NCI-H82 treated with DMSO at 0.1 percent for 48 hours (cell line): ENCODE data around the gene MBLAC1.
"Not testable (repeated sequence)": the region's sequence is repeated elsewhere in the genome, so short reads cannot be mapped to it uniquely, and the experiment has no call there.

Experiments used
- DNase-seq: peaks from one replicate; lab custom pipeline; 2025; ENCODE audit not compliant: unreplicated experiment; lab: John Stamatoyannopoulos, UW

The MBLAC1 gene

DNA sequence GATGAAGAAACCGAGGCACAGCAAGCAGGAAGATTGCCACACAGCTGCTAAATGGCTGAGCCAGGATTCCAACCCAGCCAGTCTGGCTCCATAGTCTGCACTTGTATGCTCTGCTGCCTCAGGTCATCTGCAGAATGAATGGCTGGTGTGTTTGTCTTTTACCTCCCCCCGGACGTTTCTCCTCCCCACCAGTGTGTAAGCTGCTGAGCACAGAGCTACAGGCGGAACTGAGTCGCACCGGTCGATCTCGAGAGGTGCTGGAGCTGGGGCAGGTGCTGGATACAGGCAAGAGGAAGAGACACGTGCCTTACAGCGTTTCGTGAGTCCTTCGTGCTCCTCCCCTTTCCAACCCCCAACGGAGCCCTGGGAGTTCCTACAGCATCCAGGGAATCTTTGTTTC, 4.7 kb upstream of the MBLAC1 start:
- no peak for DNase-seq

DNA sequence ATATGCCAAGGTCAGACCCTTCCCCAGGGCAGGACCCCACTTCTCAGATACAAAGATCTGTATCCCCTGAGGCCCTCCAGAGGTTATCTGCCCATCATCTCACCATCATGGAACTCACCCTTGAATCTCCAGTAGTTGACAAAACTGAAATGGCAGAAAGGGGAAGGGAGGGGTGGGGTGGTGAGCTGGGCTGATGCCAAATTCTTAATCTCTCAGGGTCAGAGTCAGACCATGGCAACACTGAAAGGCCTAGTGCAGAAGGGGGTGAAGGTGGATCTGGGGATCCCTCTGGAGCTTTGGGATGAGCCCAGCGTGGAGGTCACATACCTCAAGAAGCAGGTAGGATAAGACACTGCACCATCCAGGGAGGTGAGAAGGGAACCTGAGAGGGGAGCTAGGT, 4.2 kb upstream of the MBLAC1 start:
- DNase-seq, result no peak

DNA sequence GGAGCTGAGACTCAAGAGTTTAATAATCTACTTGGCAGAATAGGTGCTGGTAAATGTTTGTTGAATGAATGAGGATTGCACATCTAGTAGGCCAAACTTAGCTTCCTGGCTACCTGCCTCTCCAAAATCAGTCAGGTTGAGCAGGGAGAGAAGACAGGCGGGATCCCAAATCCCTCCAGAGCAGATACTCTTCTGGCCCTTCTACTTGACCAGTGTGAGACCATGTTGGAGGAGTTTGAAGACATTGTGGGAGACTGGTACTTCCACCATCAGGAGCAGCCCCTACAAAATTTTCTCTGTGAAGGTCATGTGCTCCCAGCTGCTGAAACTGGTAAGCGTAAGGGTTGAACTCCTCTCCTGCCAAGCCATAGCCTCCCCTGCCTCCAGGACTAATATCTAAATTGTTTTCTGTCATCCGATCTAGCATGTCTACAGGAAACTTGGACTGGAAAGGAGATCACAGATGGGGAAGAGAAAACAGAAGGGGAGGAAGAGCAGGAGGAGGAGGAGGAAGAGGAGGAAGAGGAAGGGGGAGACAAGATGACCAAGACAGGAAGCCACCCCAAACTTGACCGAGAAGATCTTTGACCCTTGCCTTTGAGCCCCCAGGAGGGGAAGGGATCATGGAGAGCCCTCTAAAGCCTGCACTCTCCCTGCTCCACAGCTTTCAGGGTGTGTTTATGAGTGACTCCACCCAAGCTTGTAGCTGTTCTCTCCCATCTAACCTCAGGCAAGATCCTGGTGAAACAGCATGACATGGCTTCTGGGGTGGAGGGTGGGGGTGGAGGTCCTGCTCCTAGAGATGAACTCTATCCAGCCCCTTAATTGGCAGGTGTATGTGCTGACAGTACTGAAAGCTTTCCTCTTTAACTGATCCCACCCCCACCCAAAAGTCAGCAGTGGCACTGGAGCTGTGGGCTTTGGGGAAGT, 2.2 kb upstream of the MBLAC1 start:
- no peak for DNase-seq

DNA sequence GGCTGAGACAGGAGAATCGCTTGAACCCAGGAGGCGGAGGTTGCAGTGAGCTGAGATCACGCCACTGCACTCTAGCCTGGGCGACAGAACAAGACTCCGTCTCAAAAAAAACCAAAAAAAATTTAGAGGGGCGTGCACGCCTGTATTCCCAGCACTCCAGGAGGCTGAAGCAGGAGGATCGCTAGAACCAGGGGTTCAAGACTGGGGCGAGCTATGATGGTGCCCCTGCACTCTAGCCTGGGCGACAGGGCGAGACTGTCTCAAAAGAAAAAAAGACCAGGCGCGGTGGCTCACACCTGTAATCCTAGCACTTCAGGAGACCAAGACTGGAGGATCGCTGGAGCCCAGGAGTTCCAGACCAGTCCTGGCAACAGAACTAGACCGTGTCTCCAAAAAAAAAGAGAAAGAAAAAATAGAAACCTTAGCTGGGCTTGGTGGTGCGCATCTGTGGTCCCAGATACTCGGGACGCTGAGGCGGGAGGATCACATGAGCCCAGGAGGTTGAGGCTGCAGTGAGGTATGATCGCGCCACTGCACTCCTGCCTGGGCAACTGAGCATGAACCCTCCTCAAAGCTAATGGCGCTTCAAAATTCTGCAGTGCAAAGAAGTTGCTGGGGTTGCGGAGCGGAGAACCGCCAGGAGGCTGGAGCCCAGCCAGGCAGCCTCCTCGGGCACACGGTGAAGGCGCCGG, 382 bp upstream of the MBLAC1 start:
- DNase-seq, result no peak

GRCh38 chr7:100127866-100128636, 1.3 kb downstream of the MBLAC1 start:
- no peak for DNase-seq

- no peak for DNase-seq
Observed at GRCh38 chr7:100128637-100128963, 1.8 kb downstream of the MBLAC1 start.

DNA sequence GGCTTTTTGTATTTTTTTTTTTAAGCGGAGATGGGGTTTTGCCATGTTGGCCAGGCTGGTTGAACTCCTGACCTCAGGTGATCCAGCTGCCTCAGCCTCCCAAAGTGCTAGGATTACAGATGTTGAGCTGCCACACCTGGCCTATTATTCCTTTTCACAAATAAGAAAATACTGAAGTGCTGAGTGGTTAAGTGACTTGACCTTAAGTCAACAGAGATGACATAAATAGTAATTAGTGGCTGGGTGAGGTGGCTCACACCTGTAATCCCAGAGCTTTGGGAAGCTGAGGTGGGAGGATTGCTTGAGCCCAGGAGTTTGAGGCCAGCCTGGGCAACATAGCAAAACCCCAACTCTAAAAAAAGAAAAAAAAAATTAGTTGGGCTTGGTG, 3.4 kb downstream of the MBLAC1 start:
- DNase-seq, result not testable (repeated sequence)

GRCh38 chr7:100130608-100131453, 4.1 kb downstream of the MBLAC1 start:
- peak; percentile 37 for DNase-seq

GRCh38 chr7:100132126-100132525, 5.4 kb downstream of the MBLAC1 start:
- peak; percentile 12 for DNase-seq

GRCh38 chr7:100132697-100133151, 6.0 kb downstream of the MBLAC1 start:
- DNase-seq, result peak; percentile 39

- no peak for DNase-seq
Observed at GRCh38 chr7:100137851-100138760, 11.3 kb downstream of the MBLAC1 start.

- DNase-seq, result no peak
Observed at GRCh38 chr7:100141555-100141949, 14.8 kb downstream of the MBLAC1 start.

DNA sequence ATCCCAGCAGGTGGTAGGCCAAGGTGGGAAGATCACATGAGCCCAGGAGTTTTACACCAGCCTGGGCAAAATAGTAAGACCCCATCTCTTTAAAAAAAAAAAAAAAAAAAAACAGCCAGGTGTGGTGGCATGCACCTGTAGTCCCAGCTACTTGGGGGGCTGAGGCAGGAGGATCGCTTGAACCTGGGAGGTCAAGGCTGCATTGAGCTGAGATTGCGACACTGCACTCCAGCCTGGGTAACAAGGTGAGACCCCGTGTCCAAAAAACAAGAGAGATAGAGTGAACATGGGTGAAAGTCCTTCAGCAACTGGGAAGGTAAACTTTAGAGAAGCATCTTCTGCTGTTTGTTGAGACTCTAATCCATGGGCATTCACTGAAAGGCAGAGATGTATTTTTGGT, 15.7 kb downstream of the MBLAC1 start:
- no peak for DNase-seq

- not testable (repeated sequence) for DNase-seq
Observed at GRCh38 chr7:100146350-100146749, 19.6 kb downstream of the MBLAC1 start.

- DNase-seq, result no peak
Observed at GRCh38 chr7:100147278-100147677, 20.5 kb downstream of the MBLAC1 start.

DNA sequence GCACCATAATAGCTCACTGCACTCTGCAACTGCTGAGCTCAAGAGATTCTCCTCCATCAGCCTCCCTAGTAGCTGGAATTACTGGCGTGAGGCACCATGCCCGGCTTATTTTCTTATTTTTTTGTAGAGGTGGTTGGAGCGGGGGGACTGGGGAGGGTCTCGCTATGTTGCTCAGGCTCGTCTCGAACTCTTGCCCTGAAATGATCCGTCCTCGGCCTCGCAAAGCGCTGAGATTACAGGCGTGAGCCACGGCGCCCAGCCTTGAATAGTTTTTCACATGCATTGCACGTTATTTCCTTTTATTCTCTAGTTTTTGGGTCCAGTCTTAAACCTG, 21.4 kb downstream of the MBLAC1 start:
- no peak for DNase-seq

DNA sequence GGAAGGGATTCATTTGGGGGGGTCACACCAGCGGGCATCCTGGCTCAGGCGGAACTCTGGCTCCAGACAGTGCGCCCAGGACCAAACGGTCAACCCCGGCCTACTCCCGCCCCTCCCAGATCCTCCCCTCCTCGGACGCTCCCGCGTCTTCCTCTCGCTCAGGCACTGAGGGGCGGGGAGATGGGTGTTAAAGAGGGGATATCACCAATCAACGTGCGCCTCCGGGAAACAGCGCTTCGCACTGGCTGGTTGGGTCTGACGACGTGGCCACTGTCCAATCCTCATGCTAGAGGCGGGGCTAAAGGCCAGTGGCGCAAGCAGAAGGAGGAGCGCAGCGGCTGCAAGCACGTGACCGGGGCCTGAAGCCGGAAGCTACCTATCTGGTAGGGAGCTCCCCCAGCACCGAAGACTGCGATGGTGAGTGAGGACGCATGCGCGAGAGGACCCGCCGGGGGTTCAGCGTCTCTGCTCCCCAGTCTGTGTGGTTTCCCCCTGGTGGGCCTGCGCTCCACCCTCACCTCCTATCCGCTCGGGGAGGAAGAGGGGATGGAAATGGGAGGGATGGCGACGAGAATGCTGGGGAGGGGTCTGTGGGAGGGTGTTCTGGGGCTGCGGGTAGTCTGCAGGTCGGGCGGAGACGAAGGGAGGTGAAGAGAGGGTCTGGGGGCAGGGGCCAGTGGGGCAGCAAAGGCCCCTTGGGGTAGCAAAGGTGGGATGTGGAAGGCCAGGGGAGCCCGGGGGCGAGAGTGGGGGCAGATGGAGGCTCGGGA, 22.0 kb downstream of the MBLAC1 start, which contains the start of gene LAMTOR4:
TSS of gene LAMTOR4 (plus strand) at position 360 of the 770 bp plus-strand sequence. CDS start at position 415, 55 bp downstream.
- DNase-seq, result peak; percentile 98

DNA sequence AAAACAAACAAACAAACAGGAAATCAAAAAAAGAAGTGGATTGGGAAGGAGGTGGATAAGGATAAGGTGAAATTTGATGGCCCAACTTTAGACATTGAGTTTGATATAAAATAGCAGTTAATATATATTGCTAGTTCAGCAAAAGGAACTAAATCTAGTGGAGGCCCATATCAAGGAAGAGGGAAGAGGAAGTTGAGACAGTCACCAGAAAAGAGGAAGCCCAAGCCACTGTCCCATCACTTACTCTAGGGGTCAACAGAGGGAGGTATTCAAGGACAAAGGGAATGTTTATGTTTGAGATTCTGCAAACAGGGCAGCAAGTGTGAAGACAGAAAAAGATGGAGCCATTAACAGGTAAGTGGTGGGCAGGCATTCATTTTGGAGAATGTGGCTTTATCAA, 25.6 kb downstream of the MBLAC1 start:
- DNase-seq, result no peak
